Ovary (tissue), 9 donors: Measurements from ENCODE around the gene PCBP3. TPM values are rescaled to one million over a fixed set of nuclear protein-coding genes. Genes with fewer than 3 reads are reported as not detected.
"Not testable (repeated sequence)": the region's sequence is repeated elsewhere in the genome, so short reads cannot be mapped to it uniquely, and the experiment has no call there.

Experiments
- DNase-seq, 5 donors: peaks; one replicate each; pipeline ENCODE4 v3.0.0-alpha.2; 2019 to 2020
- H3K27ac ChIP-seq, 2 donors: fragments of 200-600 bp; one replicate each; pipeline versions ENCODE4 v1.5.1 to v1.8.0; 2019 to 2022
- H3K27me3 ChIP-seq: fragments of 200-600 bp; one replicate; pipeline ENCODE4 v1.8.0; 2022
- H3K36me3 ChIP-seq: fragments of 200-600 bp; sonication (generic); one replicate; pipeline ENCODE4 v1.5.1; 2019
- H3K4me1 ChIP-seq: one replicate; pipeline ENCODE4 v1.8.1; 2013; ENCODE audit warnings: mild to moderate bottlenecking, moderate library complexity; ENCODE audit not compliant: insufficient read depth
- H3K4me3 ChIP-seq: fragments of 200-600 bp; sonication (generic); one replicate; pipeline ENCODE4 v1.5.1; 2017
- H3K9me3 ChIP-seq, 2 donors: fragments of 200-600 bp in 1 of 2; sonication (generic) in 1 of 2; one replicate each; pipeline versions ENCODE4 v1.5.1 to v1.8.1; 2013 to 2019; ENCODE audit warnings: mild to moderate bottlenecking in 1 of 2, moderate library complexity in 1 of 2
- EP300 ChIP-seq: sonication (generic); formaldehyde crosslinking; IDR thresholded peaks from one replicate; pipeline ENCODE4 v1.6.1; 2017; ENCODE audit warnings: antibody characterized with exemption
- POLR2A ChIP-seq: fragments of 450-650 bp; IDR thresholded peaks from one replicate; pipeline ENCODE4 v1.6.1; 2017; ENCODE audit warnings: antibody characterized with exemption, mild to moderate bottlenecking, moderate library complexity
- WGBS, 3 donors: extraction: QIAGEN DNeasy Blood & Tissue Kit in 1 of 3; methylation state at CpG; one replicate each; pipeline versions ENCODE4 v1.1.5 to v1.1.7; 2013 to 2017; 5-methylcytosine and 5-hydroxymethylcytosine counted together
- intact Hi-C, 4 donors: fragments of 100-400 bp; cut with DNase I; formaldehyde crosslinking; loops; one replicate each; pipeline versions ENCODE4 v1.11.0 to v1.15.1; 2022 to 2023
- polyA plus RNA-seq, 2 donors: library from polyadenylated mRNA; stranded (reverse); fragments of 200-250 nt in 1 of 2; fragments of 350-450 nt in 1 of 2; fragmentation: Illumina TruSeq in 1 of 2; extraction: RNeasy Lipid Tissue Mini Kit (QIAGEN cat#74804) in 1 of 2; gene quantifications; one replicate each; pipeline ENCODE4 v1.2.3, GENCODE V29; 2013 to 2014
- total RNA-seq, 7 donors: library from RNA; depleted of rRNA in 2 of 7; stranded (reverse); fragments of >200 nt in 2 of 7; fragmentation: NEBNext Ultra II Directional in 3 of 7; extraction: Animal tissue kit (Norgen Biotek cat#: 25700) in 3 of 7; gene quantifications; one replicate each; pipeline versions ENCODE4 v1.1.0 to v1.2.4, GENCODE V29; 2016 to 2023
- TF ChIP-seq, protein P1 (sequence below), 3 donors: fragments of 450-650 bp in 2 of 3; fragments of 200-600 bp in 1 of 3; IDR thresholded peaks; one replicate each; pipeline versions ENCODE4 v1.5.1 to v1.8.0; 2016 to 2022; ENCODE audit warnings: antibody characterized with exemption in 3 of 3, mild to moderate bottlenecking in 1 of 3
- donor health status: DM: no; HTN: no; CAD: no; lungs with moderate emphysema.
- donor health status: DM: no; HTN: no; CAD: no.
- donor health status: Bipolar disorder and iron deficiency.
- donor health status: DM: yes; HTN: yes; CAD: no.
- donor health status: DM: no; HTN: no; CAD: no.
- donor health status: DM: yes; HTN: yes; CAD: no.

Gene PCBP3
- total and polyA plus RNA-seq, 9 donors: 2.4 to 10.1 (median 5.4) TPM

DNA sequence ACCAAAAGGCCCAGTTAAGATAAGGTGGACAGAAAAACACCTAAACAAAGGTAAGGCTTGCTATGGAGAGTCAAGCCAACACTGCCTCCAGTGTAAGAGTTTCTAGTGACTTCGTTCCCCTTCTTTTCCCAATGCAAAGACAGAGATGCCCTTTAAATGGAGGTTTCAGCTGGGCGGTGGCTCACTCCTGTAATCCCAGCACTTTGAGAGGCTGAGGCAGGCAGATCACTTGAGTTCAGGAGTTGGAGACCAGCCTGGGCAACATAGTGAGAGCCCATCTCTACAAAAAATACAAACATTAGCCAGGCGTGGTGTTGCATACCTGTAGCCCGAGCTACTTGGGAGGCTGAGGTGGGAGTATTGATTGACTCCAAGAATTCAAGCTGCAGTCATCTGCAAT, 314.0 kb downstream of the PCBP3 start:
- Histone ChIP-seq H3K36me3 (no peaks in the 10 kb centered on the region), H3K4me1 (peaks cover 12% of the 10 kb centered on the region), H3K4me3 (no peak overlapping the region), H3K9me3 (no peaks in the 10 kb centered on the region), H3K27ac (peak overlapping the region in 1 of 2 donors; percentile 48), H3K27me3 (no peaks in the 10 kb centered on the region)
- TF ChIP-seq POLR2A: no peak
- TF ChIP-seq EP300: no peak
- WGBS, 3 donors: 73 to 86% (median 75%) methylated on average over 4 of the region's 4 CpGs
- intact Hi-C loops: no loop called here
- DNase-seq: peak in 2 of 5 donors; percentile 10 to 19

DNA sequence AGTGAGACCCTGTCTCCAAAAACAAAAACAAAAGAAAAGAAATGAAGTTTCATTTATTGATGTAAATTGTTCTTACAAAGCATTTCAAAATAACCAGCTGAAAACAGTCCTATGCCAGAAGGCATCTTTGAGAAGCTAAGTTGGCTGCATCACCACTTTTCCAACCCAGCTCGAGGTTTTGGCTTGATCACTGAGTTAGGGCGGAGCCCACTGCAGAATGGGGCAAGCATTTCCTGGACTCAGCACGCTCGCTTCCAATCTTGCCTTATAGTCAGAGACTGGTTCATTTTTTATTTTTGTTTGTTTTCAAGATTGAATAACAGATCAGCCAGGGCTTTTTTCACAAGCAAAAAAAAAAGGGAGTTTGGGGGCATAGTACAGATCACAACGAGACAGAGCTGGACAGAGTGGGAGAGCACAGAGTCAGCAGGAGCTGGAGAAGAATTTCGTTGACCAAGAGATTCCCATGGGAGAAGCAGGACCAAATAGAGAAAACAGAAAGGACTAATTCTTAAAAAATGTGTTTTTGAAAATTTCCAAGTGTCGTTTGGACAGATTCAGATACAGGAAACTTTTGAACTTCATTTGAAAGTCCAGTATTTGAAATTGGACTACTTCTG, 314.6 kb downstream of the PCBP3 start:
- no peak overlapping the region for H3K4me3 ChIP-seq

DNA sequence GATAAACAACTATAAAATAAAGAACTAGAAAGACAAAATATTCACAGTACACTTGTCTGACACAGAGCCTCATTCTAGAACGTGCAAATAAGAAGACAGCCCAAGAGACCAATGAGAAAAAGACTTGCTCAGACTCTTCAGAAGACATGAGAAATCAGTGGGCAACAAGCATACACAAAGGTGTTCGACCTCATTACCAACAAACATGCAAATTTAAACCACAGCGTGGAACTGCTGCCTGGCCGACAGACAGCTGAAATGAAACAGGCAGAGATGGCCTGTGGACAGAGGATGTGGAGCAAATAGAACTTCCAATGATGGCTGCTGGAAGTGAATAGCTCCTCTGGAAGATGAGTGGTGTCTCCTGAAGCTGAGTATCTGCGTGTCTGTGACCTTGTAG, 315.7 kb downstream of the PCBP3 start:
- TF ChIP-seq, protein P1, sequence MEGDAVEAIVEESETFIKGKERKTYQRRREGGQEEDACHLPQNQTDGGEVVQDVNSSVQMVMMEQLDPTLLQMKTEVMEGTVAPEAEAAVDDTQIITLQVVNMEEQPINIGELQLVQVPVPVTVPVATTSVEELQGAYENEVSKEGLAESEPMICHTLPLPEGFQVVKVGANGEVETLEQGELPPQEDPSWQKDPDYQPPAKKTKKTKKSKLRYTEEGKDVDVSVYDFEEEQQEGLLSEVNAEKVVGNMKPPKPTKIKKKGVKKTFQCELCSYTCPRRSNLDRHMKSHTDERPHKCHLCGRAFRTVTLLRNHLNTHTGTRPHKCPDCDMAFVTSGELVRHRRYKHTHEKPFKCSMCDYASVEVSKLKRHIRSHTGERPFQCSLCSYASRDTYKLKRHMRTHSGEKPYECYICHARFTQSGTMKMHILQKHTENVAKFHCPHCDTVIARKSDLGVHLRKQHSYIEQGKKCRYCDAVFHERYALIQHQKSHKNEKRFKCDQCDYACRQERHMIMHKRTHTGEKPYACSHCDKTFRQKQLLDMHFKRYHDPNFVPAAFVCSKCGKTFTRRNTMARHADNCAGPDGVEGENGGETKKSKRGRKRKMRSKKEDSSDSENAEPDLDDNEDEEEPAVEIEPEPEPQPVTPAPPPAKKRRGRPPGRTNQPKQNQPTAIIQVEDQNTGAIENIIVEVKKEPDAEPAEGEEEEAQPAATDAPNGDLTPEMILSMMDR (IDR thresholded peaks at IDR 0.05): no peak
- TF ChIP-seq EP300 (no peak), POLR2A (no peak)
- intact Hi-C loops: no loop called here
- peaks cover 3% of the 10 kb centered on the region for H3K4me1 ChIP-seq
- H3K9me3 ChIP-seq: no peaks in the 10 kb centered on the region
- no peaks in the 10 kb centered on the region for H3K36me3 ChIP-seq
- DNase-seq: no peak
- no peak overlapping the region for H3K4me3 ChIP-seq
- no peaks in the 10 kb centered on the region for H3K27me3 ChIP-seq
- 50 to 64% (median 53%) methylated on average over 5 of the region's 5 CpGs for WGBS, 3 donors
- H3K27ac ChIP-seq: peak overlapping the region in 1 of 2 donors; percentile 11

More for the DNA sequence above, 314.6 kb downstream of the PCBP3 start:
- Histone ChIP-seq H3K27me3 (no peaks in the 10 kb centered on the region), H3K4me1 (peaks cover 7% of the 10 kb centered on the region), H3K27ac (peak overlapping the region in 1 of 2 donors; percentile 48), H3K36me3 (no peaks in the 10 kb centered on the region), H3K9me3 (no peaks in the 10 kb centered on the region)
- intact Hi-C loops: no loop called here
- peak in 4 of 5 donors; percentile 46 to 64 (median 59) for DNase-seq
- TF ChIP-seq POLR2A (no peak), EP300 (no peak)
- TF ChIP-seq, protein P1 (IDR thresholded peaks at IDR 0.05): no peak
- WGBS, 3 donors: 6 to 10% (median 9%) methylated on average over 7 of the region's 7 CpGs

DNA sequence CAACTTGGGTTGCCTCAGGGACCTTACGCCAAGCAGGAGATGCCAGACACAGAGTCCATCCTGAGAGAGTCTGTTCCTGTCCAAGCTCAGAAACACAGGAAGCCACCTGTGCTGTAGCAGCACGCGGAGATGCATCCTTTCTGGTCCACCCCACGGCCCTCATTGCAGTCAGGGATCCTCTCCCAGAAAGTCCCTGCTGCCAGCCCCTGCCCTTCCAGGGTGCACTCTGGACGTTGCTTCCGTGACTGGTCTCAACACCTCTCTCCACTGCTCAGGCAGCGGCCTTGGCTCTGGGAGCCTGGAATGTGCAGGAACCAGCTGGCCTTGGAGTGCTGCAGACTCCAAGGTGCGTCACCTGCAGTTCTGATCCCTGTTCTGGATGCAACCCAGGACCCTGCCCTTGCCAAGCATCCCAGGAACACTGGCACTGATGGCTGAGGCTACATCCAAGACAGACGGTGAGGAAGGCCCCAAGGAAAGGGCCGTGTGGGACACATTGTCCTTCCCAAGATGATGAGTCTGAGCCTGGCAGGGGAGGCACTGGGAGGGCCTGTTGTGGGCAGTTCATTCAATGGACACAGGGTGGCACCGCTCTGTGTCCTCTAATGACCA, 316.4 kb downstream of the PCBP3 start:
- Histone ChIP-seq H3K4me1 (peaks cover 3% of the 10 kb centered on the region), H3K27ac (no peak overlapping the region), H3K9me3 (no peaks in the 10 kb centered on the region), H3K36me3 (no peaks in the 10 kb centered on the region), H3K4me3 (no peak overlapping the region), H3K27me3 (no peaks in the 10 kb centered on the region)
- intact Hi-C loops: no loop called here
- WGBS, 3 donors: 85 to 92% (median 90%) methylated on average over 11 of the region's 11 CpGs
- TF ChIP-seq EP300: no peak
- no peak for TF ChIP-seq POLR2A
- TF ChIP-seq, protein P1 (IDR thresholded peaks at IDR 0.05): no peak
- peak in 1 of 5 donors; percentile 36 for DNase-seq

DNA sequence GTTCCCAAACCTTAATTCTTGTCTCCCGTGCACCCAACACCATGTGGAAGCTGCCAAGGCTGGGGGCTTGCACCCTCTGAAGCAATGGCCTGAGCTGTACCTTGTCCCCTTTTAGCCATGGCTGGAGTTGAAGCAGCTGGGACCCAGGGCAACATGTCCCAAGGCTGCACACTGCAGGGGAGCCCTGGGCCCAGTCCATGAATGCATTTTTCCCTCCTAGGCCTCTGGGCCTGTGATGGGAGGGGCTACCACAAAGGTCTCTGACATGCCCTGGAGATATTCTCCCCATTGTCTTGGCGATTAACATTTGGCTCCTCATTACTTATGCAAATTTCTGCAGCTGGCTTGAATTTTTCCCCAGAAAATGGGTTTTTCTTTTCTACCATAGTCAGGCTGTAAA, 317.9 kb downstream of the PCBP3 start:
- H3K4me1 ChIP-seq, H3K4me3 ChIP-seq, H3K27ac ChIP-seq, intact Hi-C loops, DNase-seq, H3K36me3 ChIP-seq, H3K27me3 ChIP-seq, H3K9me3 ChIP-seq: not testable (repeated sequence)
- WGBS, 3 donors: 85 to 93% (median 88%) methylated on average over 2 of the region's 2 CpGs
